Myometrial cell (primary cell): Measurements from ENCODE around the gene CYP27A1. TPM values are rescaled to one million over a fixed set of nuclear protein-coding genes. Genes with fewer than 3 reads are reported as not detected.

ENCODE experiments used
- total RNA-seq: library from RNA; depleted of rRNA; stranded (reverse); fragments of >200 nt; gene quantifications from 2 replicates; pipeline ENCODE4 v1.2.3, GENCODE V29; 2015

CYP27A1 gene
- total RNA-seq, result 19.3 and 20.4 TPM in 2 replicates

DNA sequence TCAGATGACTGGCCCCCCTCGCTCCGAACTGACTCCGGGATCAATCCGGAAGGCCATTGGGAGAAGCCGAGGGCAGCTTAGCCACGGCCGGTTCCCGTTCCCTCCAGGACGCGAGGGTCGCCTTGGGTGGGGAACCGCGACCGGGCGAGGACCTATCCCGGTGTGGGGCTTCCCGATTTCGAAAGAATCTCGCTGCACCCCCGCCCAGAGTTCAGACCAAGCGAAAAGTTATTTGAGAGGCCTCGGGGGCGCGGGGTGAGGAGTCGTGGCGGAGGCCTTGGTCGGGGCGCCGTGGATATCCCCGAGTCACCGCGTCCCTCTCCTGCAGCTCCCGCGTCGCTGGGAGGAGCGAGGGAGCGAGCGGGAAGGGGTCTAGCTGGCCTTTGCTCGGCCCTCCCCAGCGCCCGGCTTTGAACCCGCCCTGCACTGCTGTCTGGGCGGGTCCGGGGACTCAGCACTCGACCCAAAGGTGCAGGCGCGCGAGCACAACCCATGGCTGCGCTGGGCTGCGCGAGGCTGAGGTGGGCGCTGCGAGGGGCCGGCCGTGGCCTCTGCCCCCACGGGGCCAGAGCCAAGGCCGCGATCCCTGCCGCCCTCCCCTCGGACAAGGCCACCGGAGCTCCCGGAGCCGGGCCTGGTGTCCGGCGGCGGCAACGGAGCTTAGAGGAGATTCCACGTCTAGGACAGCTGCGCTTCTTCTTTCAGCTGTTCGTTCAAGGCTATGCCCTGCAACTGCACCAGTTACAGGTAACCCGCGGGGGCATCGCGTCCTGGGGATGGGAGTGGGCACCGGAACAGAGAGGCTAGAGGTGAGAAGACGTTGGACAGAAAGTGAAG lies at the start of gene CYP27A1:
Gene CYP27A1 (plus strand): TSS at position 457 of the 837 bp plus-strand sequence. CDS start 36 bp downstream, at position 493.

GRCh38 chr2:218831378-218831990 lies 49.5 kb downstream of the CYP27A1 start, which contains the start of gene PRKAG3:
Gene PRKAG3, minus strand, starts transcription at chr2:218831803.

DNA sequence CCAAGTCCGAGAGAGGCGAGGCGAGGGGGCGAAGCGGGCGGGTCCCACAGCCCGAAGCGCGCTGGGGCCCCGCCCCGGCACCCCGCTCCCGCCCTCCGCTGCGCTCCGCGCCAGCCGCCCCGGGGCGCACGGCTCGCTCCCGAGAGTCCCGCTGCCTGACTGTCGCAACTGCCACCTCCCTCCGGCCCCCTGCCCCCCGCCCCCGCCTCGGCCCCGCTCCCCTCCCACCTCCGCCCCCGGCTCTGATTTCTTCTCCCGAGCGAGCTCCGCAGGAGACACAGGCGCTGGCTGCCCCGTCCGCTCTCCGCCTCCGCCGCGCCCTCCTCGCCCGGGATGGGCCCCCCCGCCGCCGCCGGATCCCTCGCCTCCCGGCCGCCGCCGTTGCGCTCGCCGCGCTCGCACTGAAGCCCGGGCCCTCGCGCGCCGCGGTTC lies 77.6 kb downstream of the CYP27A1 start, which contains the start of gene WNT6:
Gene WNT6 (plus strand): TSS at position 250 of the 432 bp plus-strand sequence. CDS start 233 bp downstream, outside the sequence.

Other genes starting within 250 kb of the CYP27A1 start
- gene USP37, start 213.8 kb upstream of the CYP27A1 start, total RNA-seq, result 2.0 and 8.5 TPM in 2 replicates
- gene CNOT9, start 213.3 kb upstream of the CYP27A1 start, total RNA-seq, result 54.8 and 58.8 TPM in 2 replicates
- 0.29 and 0.35 TPM in 2 replicates for gene PLCD4, start 174.2 kb upstream of the CYP27A1 start, total RNA-seq
- gene ZNF142, start 122.5 kb upstream of the CYP27A1 start, total RNA-seq, result 4.4 and 5.5 TPM in 2 replicates
- 43.8 and 50.2 TPM in 2 replicates for gene BCS1L, start 122.5 kb upstream of the CYP27A1 start, total RNA-seq
- gene RNF25, start 110.1 kb upstream of the CYP27A1 start, total RNA-seq, result 21.9 and 30.7 TPM in 2 replicates
- 18.3 and 45.3 TPM in 2 replicates for gene STK36, start 110.1 kb upstream of the CYP27A1 start, total RNA-seq
- 6.6 and 9.6 TPM in 2 replicates for gene TTLL4, start 71.3 kb upstream of the CYP27A1 start, total RNA-seq
- not detected in 2 replicates for gene PRKAG3, start 49.7 kb downstream of the CYP27A1 start, total RNA-seq
- gene WNT6, start 77.7 kb downstream of the CYP27A1 start, total RNA-seq, result not detected in 2 replicates
- not detected in 2 replicates for gene WNT10A, start 98.7 kb downstream of the CYP27A1 start, total RNA-seq
- 0.71 TPM in 1 of 2 replicates, not detected in the other for gene CDK5R2, start 177.5 kb downstream of the CYP27A1 start, total RNA-seq
- not detected in 2 replicates for gene FEV, start 203.0 kb downstream of the CYP27A1 start, total RNA-seq
- gene CRYBA2, start 211.3 kb downstream of the CYP27A1 start, total RNA-seq, result not detected in 2 replicates